PC-3 (cell line): ENCODE results near the gene DKK1.

Experiments
- CTCF ChIP-seq: fragments of 300-600 bp; sonication (generic); conservative IDR thresholded peaks from 2 replicates; pipeline ENCODE4 v1.5.1; 2017; ENCODE audit warnings: antibody characterized with exemption, low read depth, mild to moderate bottlenecking, low read length
- EZH2 ChIP-seq: fragments of 300-600 bp; sonication (generic); IDR thresholded peaks from one replicate; pipeline ENCODE4 v1.6.1; 2017; ENCODE audit warnings: antibody characterized with exemption, mild to moderate bottlenecking, low read length; ENCODE audit not compliant: unreplicated experiment

- no peak for TF ChIP-seq CTCF
- TF ChIP-seq EZH2, result no peak
These were observed 687 bp upstream of the DKK1 start for GRCh38 chr10:52313256-52313932.
